Esophagus squamous epithelium (tissue), 5 donors: Measurements from ENCODE around the gene DLX3. TPM values are rescaled to one million over a fixed set of nuclear protein-coding genes. Genes with fewer than 3 reads are reported as not detected.

Source experiments
- DNase-seq: peaks from one replicate; lab custom pipeline; 2025; lab: John Stamatoyannopoulos, UW
- H3K27ac ChIP-seq, 4 donors: fragments of 200-600 bp; sonication (generic); one replicate each; pipeline ENCODE4 v1.5.1; 2016 to 2019; ENCODE audit warnings: mild to moderate bottlenecking in 1 of 4
- H3K27me3 ChIP-seq, 4 donors: fragments of 200-600 bp; sonication (generic); 1 replicate in 3 of 4; 2 replicates in 1 of 4; pipeline versions ENCODE4 v1.5.1 to v1.6.0; 2017 to 2021; ENCODE audit warnings: antibody characterized with exemption in 1 of 4
- H3K36me3 ChIP-seq, 3 donors: fragments of 200-600 bp; sonication (generic); one replicate each; pipeline ENCODE4 v1.5.1; 2016 to 2019
- H3K4me1 ChIP-seq, 3 donors: fragments of 200-600 bp; sonication (generic); one replicate each; pipeline ENCODE4 v1.5.1; 2017 to 2019
- H3K4me3 ChIP-seq, 4 donors: fragments of 200-600 bp; sonication (generic); 1 replicate in 3 of 4; 2 replicates in 1 of 4; pipeline ENCODE4 v1.5.1; 2016 to 2019; ENCODE audit warnings: mild to moderate bottlenecking in 2 of 4, moderate library complexity in 1 of 4
- H3K9me3 ChIP-seq, 3 donors: fragments of 200-600 bp; sonication (generic); one replicate each; pipeline ENCODE4 v1.5.1; 2016 to 2019
- POLR2A ChIP-seq, 4 donors: fragments of 450-650 bp; IDR thresholded peaks; one replicate each; pipeline ENCODE4 v1.6.1; 2017; ENCODE audit warnings: antibody characterized with exemption in 4 of 4, mild to moderate bottlenecking in 4 of 4, moderate library complexity in 3 of 4
- WGBS, 2 donors: methylation state at CpG; one replicate each; pipeline ENCODE4 v1.1.5; 2018; 5-methylcytosine and 5-hydroxymethylcytosine counted together
- intact Hi-C: fragments of 100-400 bp; cut with DNase I; formaldehyde crosslinking; loops from one replicate; pipeline ENCODE4 v1.15.0; 2022
- total RNA-seq, 4 donors: library from RNA; depleted of rRNA; stranded (reverse); fragments of >200 nt; gene quantifications; one replicate each; pipeline ENCODE4 v1.1.0, GENCODE V29; 2016
- TF ChIP-seq, protein P1 (sequence below), 6 experiments: fragments of 450-650 bp in 4 of 6; fragments of 200-600 bp in 2 of 6; sonication (generic) in 2 of 6; IDR thresholded peaks; one replicate each; pipeline ENCODE4 v1.5.1; 2016 to 2019; ENCODE audit warnings: antibody characterized with exemption in 6 of 6, mild to moderate bottlenecking in 4 of 6, moderate library complexity in 4 of 6
- donor health status: DM: yes; HTN: yes; CAD: no.

Gene DLX3
- total RNA-seq, 4 donors from 2014 or later = 0.76 to 2.0 (median 1.4) TPM

DNA sequence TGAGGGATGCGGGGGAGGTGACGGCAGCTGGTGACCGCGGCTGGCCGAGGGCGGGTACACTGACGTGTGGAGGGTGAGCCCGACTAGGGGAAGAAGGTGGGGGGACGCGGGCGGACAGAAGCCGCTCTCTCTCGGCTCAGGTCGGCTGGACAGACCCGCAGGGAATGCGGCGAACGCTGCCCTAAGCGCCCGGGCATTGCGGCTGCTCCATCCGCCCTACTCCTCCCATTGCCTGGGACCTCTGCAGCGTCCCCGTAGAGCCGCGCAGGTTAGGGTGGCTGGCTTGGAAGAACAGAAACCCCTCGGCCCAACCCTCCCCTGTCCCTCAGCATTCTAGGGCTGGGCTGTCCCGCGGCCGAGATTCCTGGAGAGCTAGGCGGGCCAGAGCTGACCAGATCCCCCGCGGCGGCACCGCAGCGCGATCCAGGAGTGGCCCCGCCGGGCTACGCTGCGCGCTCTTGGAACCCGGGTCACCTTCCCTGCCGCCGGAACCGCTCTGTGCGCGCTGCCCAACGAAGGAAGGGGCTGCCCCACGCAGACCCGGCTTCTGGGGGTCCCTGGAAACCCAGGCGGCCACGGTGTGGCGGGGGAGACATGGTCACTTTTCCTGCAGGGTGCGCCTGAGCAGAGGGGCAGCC lies 23.1 kb downstream of the DLX3 start:
- Histone ChIP-seq H3K4me1 (peaks cover 25 to 61% (median 29%) of the 10 kb centered on the region in 3 donors), H3K9me3 (no peaks in the 10 kb centered on the region), H3K27ac (no peak overlapping the region), H3K4me3 (peak overlapping the region in 2 of 4 donors; percentile 28 to 47), H3K27me3 (peaks cover 9 to 100% (median 49%) of the 10 kb centered on the region in 4 donors), H3K36me3 (no peaks in the 10 kb centered on the region)
- no peak for TF ChIP-seq POLR2A (IDR thresholded peaks at IDR 0.05)
- TF ChIP-seq, protein P1, sequence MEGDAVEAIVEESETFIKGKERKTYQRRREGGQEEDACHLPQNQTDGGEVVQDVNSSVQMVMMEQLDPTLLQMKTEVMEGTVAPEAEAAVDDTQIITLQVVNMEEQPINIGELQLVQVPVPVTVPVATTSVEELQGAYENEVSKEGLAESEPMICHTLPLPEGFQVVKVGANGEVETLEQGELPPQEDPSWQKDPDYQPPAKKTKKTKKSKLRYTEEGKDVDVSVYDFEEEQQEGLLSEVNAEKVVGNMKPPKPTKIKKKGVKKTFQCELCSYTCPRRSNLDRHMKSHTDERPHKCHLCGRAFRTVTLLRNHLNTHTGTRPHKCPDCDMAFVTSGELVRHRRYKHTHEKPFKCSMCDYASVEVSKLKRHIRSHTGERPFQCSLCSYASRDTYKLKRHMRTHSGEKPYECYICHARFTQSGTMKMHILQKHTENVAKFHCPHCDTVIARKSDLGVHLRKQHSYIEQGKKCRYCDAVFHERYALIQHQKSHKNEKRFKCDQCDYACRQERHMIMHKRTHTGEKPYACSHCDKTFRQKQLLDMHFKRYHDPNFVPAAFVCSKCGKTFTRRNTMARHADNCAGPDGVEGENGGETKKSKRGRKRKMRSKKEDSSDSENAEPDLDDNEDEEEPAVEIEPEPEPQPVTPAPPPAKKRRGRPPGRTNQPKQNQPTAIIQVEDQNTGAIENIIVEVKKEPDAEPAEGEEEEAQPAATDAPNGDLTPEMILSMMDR (IDR thresholded peaks at IDR 0.05) = no peak
- 0 to 2% methylated on average over 13 to 14 of the region's 55 CpGs for WGBS, 2 donors
- intact Hi-C loops = no loop called here
- no peak for DNase-seq

GRCh38 chr17:49971199-49971847 lies 23.7 kb downstream of the DLX3 start:
- Histone ChIP-seq H3K27me3 (peaks cover 13 to 100% (median 53%) of the 10 kb centered on the region in 4 donors), H3K4me3 (peak overlapping the region in 2 of 4 donors; percentile 28 to 47), H3K27ac (no peak overlapping the region), H3K36me3 (no peaks in the 10 kb centered on the region), H3K4me1 (peaks cover 25 to 54% (median 29%) of the 10 kb centered on the region in 3 donors), H3K9me3 (no peaks in the 10 kb centered on the region)
- no peak for DNase-seq
- WGBS, 2 donors = 7 to 22% methylated on average over 3 to 22 of the region's 35 CpGs
- TF ChIP-seq, protein P1 (IDR thresholded peaks at IDR 0.05) = no peak
- TF ChIP-seq POLR2A (IDR thresholded peaks at IDR 0.05) = no peak
- intact Hi-C loops = no loop called here

- 80 to 94% methylated on average over 1 to 2 of the region's 3 CpGs for WGBS, 2 donors
- TF ChIP-seq POLR2A (IDR thresholded peaks at IDR 0.05) = no peak
- TF ChIP-seq, protein P1 (IDR thresholded peaks at IDR 0.05) = no peak
- no peak overlapping the region for H3K27ac ChIP-seq
- no peak for DNase-seq
- peaks cover 25 to 47% (median 29%) of the 10 kb centered on the region in 3 donors for H3K4me1 ChIP-seq
- peaks cover 13 to 100% (median 61%) of the 10 kb centered on the region in 4 donors for H3K27me3 ChIP-seq
- H3K4me3 ChIP-seq = no peak overlapping the region
- H3K9me3 ChIP-seq = no peaks in the 10 kb centered on the region
- intact Hi-C loops = no loop called here
- H3K36me3 ChIP-seq = no peaks in the 10 kb centered on the region
Measured at GRCh38 chr17:49970498-49970897, 24.5 kb downstream of the DLX3 start.

GRCh38 chr17:49969795-49970389 lies 25.1 kb downstream of the DLX3 start:
- no peaks in the 10 kb centered on the region for H3K9me3 ChIP-seq
- TF ChIP-seq POLR2A (IDR thresholded peaks at IDR 0.05) = no peak
- TF ChIP-seq, protein P1 (IDR thresholded peaks at IDR 0.05) = no peak
- WGBS, 2 donors = 57 to 74% methylated on average over 5 to 6 of the region's 18 CpGs
- H3K4me1 ChIP-seq = peaks cover 25 to 49% (median 33%) of the 10 kb centered on the region in 3 donors
- no peak overlapping the region for H3K27ac ChIP-seq
- no peaks in the 10 kb centered on the region for H3K36me3 ChIP-seq
- intact Hi-C loops = no loop called here
- DNase-seq = no peak
- H3K27me3 ChIP-seq = peaks cover 17 to 100% (median 67%) of the 10 kb centered on the region in 4 donors
- peak overlapping the region in 2 of 4 donors; percentile 52 to 72 for H3K4me3 ChIP-seq
